Measurements from ENCODE around the gene CIT.

CIT gene

DNA sequence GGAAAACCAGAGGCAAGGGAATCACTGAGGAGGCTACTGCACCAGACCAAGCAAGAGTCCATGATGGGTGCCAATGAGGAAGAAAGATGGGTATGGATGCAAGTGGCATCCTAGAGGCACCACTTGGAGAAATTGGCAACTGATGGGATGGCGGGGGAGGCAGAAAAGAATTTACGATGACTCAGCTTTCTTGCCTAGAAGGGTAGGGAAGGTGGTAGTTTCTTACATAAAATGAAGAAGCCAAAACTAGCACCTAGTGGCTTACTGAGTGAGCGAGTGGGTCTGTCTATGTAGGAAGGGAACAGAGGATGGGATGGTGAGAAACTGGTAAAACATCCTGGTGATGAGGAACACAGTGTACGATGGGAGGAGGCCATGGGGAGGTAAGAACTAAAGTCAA, 80.8 kb downstream of the CIT start:
- DNase-seq, result no peak

DNA sequence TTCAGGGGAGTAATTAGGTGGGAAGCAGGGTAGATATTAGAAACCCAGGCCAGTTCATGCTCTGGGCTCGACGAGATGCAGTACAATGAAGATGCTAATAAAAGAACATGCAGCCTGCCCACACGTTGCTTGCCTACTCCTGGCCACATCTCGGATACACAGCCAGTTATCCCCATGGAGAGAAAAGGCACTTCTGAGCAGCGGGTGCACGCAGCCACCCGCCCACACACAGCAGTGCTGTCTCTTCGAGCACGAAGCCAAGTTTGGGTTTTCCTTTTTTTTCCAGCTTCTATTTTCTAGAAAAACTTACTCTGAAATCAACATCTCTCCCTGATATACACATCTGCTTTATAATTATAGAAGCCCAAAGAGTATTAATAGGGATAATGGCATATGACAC, 85.7 kb downstream of the CIT start:
- no peak for DNase-seq

- DNase-seq, result no peak
Observed at GRCh38 chr12:119788786-119789185, 88.3 kb downstream of the CIT start.

GRCh38 chr12:119786539-119786938, 90.6 kb downstream of the CIT start:
- no peak for DNase-seq

DNA sequence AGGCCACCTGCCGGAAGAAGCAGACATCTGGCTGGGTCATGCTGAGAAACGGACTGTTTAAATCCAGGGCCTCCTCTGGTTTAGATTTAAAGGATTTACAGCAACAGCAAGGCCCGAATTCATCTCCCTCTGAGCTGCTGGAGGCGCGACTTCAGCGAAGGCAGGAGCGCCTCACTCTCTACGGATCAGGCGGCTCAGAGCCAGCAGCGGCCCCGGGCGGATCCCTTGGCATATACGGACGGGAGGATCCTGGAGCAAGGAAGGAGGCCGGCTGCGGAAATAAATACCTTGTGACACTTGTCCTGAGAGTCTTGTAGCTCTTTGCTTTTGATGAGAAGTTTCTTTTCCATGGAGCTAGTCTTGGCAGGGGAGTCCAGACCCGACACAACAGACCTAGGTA, 92.4 kb downstream of the CIT start:
- DNase-seq, result no peak

DNA sequence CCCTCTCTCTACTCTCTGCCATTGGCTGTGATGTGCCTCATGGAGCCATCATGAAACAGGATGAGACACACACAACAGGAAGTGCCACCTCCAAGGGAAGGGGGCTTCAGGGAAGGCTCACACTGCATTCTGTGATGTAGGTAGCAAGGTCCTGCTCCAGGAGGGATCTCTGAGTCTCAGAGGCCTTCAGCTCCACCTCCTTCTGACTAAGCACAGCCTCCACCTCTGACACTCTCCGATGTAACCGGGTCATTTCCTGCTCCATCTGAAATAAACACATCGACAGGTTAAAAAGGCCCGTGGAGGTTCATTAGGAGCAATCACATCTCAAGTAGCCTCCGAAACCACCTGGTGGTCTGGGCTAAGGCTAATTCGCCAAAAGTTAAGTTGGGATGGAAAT, 93.3 kb downstream of the CIT start:
- DNase-seq, result no peak

DNA sequence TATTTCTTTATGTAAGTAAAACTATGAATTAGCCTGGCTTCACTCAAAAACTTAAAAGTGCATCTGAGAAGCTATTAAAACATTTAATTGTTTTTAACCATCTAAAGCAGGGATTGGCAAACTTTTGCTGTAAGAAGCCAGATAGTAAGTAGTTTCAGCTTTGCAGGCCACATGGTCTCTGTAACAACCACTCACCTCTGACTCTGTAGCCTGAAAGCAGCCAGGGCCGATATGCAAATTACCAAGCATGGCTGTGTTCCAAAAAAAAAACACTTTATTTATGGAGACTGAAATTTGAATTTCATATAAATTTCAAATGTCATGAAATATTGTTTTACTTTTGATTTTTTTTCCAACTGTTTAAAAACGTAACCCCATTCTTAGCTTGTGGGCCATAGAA, 95.3 kb downstream of the CIT start:
- DNase-seq, result no peak

GRCh38 chr12:119780786-119781434, 96.2 kb downstream of the CIT start:
- no peak for DNase-seq

GRCh38 chr12:119775246-119775895, 101.7 kb downstream of the CIT start:
- DNase-seq, result no peak

- DNase-seq, result no peak
Observed at GRCh38 chr12:119772431-119772830, 104.7 kb downstream of the CIT start.

DNA sequence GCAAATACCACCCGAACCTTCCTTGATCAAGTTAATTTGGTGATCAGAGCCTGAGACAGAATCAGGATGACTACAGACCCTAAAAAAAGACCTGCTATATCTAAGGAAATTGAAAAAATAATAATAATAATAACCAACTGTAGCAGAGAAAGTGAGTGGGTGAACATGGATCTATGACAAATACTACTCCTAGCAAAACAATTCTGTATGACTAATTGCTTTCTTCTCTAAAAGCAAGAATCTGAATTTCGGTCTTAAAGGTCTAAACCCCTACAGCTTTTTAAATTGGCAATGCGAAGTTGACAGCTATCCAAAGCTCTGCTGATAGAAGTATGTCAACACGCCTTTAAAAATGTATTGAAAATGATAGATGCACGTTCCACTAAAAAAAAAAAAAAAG, 107.0 kb downstream of the CIT start:
- no peak for DNase-seq

DNA sequence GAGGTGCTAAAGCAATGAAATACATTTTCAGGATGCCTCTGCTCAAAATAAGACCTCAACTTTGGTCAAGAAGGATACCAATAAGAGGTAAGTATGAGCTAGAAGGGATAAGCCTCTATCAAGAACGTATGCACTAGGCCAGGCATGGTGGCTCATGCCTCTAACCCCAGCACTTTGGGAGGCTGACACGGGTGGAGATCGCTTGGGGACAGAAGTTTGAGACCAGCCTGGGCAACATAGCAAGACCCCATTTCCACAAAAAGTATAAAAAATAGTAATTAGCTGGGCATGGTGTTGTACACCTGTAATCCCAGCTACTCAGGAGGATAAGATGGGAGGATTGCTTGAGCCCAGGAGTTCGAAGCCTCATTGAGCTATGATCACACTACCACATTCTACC, 114.5 kb downstream of the CIT start:
- DNase-seq, result no peak

- no peak for DNase-seq
Observed at GRCh38 chr12:119758722-119759121, 118.4 kb downstream of the CIT start.

DNA sequence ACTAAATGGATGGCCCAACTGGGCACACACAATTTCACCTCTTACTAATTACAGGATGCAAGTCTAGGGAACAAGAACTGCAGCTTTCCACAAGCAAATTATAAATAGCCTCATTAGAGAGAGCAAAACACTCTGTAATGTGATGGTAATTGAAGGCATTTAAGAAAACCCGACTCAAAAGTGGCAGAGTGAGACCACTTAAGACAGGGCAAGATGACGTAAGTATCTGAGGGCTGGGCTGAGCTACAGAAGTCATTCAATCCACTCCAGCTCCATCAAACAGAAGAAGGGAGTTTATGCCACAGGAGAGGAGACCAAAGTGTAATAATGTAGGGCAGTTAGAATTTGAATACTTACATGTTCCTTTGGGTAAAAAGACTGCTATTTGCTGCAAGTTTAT, 118.9 kb downstream of the CIT start:
- no peak for DNase-seq

- DNase-seq, result no peak
Observed at GRCh38 chr12:119751961-119752360, 125.2 kb downstream of the CIT start.

DNA sequence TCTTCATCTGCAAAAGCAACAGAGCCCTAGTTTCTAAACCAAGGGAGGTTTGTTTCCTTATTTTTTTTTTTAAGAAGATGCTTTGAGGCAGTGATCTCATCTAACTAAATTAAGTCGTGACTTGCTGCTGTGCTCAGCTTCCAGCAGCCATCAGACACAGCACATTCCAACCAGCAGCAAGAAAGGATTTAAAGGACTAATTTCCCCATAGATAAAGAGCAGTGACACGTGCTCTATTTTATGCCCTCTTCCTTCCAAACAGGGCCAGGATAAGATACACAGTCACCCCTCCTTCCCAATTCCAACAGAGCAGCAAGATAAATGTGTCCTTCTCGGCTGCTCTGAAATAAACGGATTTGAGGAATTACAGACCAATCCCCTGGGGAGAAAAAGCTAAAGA, 127.5 kb downstream of the CIT start:
- DNase-seq, result no peak

DNA sequence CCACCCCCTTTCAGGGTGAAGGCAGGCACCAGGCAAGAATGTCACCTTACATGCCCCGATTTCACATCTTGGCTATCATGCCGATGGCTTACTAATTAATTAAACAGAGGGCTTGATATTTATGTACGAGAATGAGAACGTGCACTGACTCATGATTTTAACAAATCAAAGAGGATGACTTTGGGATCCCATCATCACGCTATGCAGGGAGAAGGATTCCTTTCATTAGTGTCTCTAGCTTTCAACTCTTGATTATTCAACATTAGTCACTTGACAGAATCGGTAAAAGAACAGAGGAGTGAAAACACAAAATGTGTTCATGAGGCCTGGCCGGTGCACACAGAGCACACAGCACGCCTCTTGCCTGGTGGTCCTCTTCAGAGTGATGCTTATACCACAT, 128.6 kb downstream of the CIT start:
- DNase-seq, result no peak

- no peak for DNase-seq
Observed at GRCh38 chr12:119746169-119746568, 131.0 kb downstream of the CIT start.

GRCh38 chr12:119744900-119745606, 132.1 kb downstream of the CIT start:
- no peak for DNase-seq

GRCh38 chr12:119742700-119743099, 134.4 kb downstream of the CIT start:
- DNase-seq, result no peak

DNA sequence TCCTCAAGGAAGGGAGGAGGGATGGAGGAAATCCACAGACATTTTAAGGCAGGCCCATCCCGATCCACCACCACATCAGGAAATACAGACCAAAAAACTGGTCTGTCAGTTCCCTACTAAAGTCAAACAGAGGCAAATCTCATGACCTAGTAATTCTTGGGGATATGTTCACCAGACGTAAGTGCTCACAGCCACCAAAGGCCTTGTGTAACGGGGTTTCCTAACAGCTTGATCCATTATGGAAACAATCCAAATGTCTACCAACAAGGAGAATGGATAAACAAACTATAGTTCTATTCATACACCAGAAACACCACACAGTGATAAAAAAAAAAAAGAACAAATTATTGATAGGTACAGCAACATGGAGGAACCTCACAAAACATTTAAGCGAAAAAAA, 136.3 kb downstream of the CIT start:
- DNase-seq, result no peak

DNA sequence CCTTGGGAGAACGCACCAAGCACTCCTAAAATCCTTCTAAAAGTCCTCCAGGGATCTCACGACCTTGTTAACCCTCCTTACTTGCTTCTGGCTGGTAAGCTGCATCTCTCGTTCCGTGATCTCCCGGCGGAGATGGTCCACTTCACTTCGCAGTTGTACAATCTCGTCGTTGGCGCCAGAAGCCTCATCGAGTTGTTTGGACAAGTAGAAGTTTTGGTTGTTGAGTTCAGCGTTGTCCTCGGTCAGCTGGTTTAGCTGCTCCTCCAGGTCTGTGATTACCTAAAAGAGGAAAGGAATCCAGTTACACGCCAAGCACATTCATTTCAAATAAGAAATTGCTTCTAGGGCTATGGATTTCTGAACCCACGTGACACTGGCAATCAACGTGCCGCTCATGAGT, 142.0 kb downstream of the CIT start:
- no peak for DNase-seq

GRCh38 chr12:119730381-119730780, 146.7 kb downstream of the CIT start:
- DNase-seq, result no peak

- no peak for DNase-seq
Observed at GRCh38 chr12:119729871-119730270, 147.2 kb downstream of the CIT start.

DNA sequence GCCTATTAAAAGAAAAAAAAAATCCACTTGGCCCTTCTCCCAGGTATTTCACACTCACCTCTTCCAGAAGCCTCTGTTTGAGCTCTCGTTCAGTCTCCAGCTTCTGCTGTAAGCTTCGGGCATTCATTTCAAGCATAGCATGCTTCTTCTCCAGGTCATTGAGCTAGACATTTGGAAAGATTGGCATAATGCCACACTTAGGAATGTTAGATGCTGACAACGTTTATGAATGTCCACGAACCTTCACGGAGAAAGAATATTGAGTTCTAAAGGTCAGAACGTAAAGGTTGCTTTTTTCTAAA, 148.7 kb downstream of the CIT start:
- no peak for DNase-seq
